ENCODE results near the gene CEP131.

The CEP131 gene

GRCh38 chr17:81187586-81188490 lies 34.9 kb downstream of the CEP131 start:
- DNase-seq (ENCODE audit: low read depth in 3 of 3): no peak

GRCh38 chr17:81187120-81187519 lies 35.6 kb downstream of the CEP131 start:
- DNase-seq (ENCODE audit: low read depth in 3 of 3): no peak

- no peak for DNase-seq (ENCODE audit: low read depth in 3 of 3)
These were observed 36.6 kb downstream of the CEP131 start for GRCh38 chr17:81186203-81186602.

GRCh38 chr17:81184555-81184954 lies 38.2 kb downstream of the CEP131 start:
- DNase-seq (ENCODE audit: low read depth in 3 of 3): no peak

GRCh38 chr17:81183807-81184206 lies 39.0 kb downstream of the CEP131 start:
- DNase-seq (ENCODE audit: low read depth in 3 of 3): no peak

- DNase-seq (ENCODE audit: low read depth in 3 of 3): no peak
These were observed 39.4 kb downstream of the CEP131 start for GRCh38 chr17:81183316-81183715.

GRCh38 chr17:81182596-81182995 lies 40.2 kb downstream of the CEP131 start:
- no peak for DNase-seq (ENCODE audit: low read depth in 3 of 3)

GRCh38 chr17:81181811-81182185 lies 41.0 kb downstream of the CEP131 start:
- DNase-seq (ENCODE audit: low read depth in 3 of 3): no peak

GRCh38 chr17:81180836-81181810 lies 41.6 kb downstream of the CEP131 start:
- no peak for DNase-seq (ENCODE audit: low read depth in 3 of 3)

GRCh38 chr17:81179861-81180260 lies 42.9 kb downstream of the CEP131 start:
- DNase-seq (ENCODE audit: low read depth in 3 of 3): no peak

- DNase-seq (ENCODE audit: low read depth in 3 of 3): no peak
These were observed 43.5 kb downstream of the CEP131 start for GRCh38 chr17:81179220-81179619.

- no peak for DNase-seq (ENCODE audit: low read depth in 3 of 3)
These were observed 44.4 kb downstream of the CEP131 start for GRCh38 chr17:81178136-81179091.

GRCh38 chr17:81176666-81177065 lies 46.1 kb downstream of the CEP131 start:
- DNase-seq (ENCODE audit: low read depth in 3 of 3): no peak

- no peak for DNase-seq (ENCODE audit: low read depth in 3 of 3)
These were observed 49.0 kb downstream of the CEP131 start for GRCh38 chr17:81173762-81174155.

- no peak for DNase-seq (ENCODE audit: low read depth in 3 of 3)
These were observed 49.6 kb downstream of the CEP131 start for GRCh38 chr17:81173052-81173761.

- no peak for DNase-seq (ENCODE audit: low read depth in 3 of 3)
These were observed 50.8 kb downstream of the CEP131 start for GRCh38 chr17:81171941-81172340.

- no peak for DNase-seq (ENCODE audit: low read depth in 3 of 3)
These were observed 51.9 kb downstream of the CEP131 start for GRCh38 chr17:81170727-81171494.

- no peak for DNase-seq (ENCODE audit: low read depth in 3 of 3)
These were observed 52.9 kb downstream of the CEP131 start for GRCh38 chr17:81169870-81170309.

GRCh38 chr17:81167638-81168037 lies 55.1 kb downstream of the CEP131 start:
- no peak for DNase-seq (ENCODE audit: low read depth in 3 of 3)

- DNase-seq (ENCODE audit: low read depth in 3 of 3): no peak
These were observed 55.6 kb downstream of the CEP131 start for GRCh38 chr17:81167194-81167524.

All from stimulated activated CD4-positive, alpha-beta T cell treated with anti-CD3 and anti-CD28 coated beads, TNF-alpha, amount 100 ng/mL, for 4 hours (primary cell).